ENCODE measurements around the gene DGKB.

DGKB gene

DNA sequence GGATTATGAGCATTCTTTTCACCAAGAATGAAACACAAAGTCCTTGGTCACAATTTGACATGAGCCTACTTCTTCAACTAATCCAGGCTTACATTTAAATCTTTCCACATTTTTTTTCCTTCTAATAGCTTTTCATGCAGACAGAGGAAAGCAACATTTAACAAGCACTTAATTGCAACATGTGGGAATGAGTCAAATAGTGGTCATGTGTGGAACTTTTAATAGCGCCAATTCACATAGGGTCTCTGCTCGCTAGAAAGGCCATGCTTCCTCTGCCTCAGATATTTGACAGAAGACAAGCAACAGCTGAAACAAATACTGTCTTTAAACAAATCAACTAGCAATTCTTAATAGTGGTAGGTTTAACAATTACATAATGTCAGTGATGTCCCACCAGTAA, 627.2 kb downstream of the DGKB start:
- TF ChIP-seq, protein P1, sequence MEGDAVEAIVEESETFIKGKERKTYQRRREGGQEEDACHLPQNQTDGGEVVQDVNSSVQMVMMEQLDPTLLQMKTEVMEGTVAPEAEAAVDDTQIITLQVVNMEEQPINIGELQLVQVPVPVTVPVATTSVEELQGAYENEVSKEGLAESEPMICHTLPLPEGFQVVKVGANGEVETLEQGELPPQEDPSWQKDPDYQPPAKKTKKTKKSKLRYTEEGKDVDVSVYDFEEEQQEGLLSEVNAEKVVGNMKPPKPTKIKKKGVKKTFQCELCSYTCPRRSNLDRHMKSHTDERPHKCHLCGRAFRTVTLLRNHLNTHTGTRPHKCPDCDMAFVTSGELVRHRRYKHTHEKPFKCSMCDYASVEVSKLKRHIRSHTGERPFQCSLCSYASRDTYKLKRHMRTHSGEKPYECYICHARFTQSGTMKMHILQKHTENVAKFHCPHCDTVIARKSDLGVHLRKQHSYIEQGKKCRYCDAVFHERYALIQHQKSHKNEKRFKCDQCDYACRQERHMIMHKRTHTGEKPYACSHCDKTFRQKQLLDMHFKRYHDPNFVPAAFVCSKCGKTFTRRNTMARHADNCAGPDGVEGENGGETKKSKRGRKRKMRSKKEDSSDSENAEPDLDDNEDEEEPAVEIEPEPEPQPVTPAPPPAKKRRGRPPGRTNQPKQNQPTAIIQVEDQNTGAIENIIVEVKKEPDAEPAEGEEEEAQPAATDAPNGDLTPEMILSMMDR (IDR thresholded peaks at IDR 0.05; ENCODE audit: low read depth, low read length, missing control alignments) = no peak
- H3K4me3 ChIP-seq (ENCODE audit: low read depth, low read length) = no peak overlapping the region
- in situ Hi-C loops (cut with HindIII; ENCODE audit: low sequenced_read_pairs) = no loop called here
- DNase-seq (ENCODE audit: low read depth) = no peak

DNA sequence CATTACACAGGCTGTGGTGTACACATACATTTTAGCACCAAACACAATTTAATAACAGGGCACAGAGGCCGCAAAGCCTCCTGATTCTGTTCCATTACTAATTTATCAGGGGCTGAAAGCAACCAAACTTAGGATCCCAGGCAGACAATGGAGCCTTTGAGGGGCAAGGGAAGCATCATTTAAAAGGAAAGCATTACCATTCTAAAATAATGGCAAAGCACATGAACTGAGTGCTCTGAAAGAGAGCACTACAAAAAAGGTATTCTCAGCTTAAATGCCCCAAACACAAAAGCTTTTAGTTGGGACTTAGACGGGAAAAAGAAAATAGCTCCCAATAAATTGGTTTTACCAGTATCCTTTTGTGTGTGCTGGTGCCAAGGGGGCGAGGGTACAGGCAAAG, 631.1 kb downstream of the DGKB start:
- no peak overlapping the region for H3K4me3 ChIP-seq (ENCODE audit: low read depth, low read length)
- DNase-seq (ENCODE audit: low read depth) = no peak
- in situ Hi-C loops (cut with HindIII; ENCODE audit: low sequenced_read_pairs) = no loop called here
- TF ChIP-seq, protein P1 (IDR thresholded peaks at IDR 0.05; ENCODE audit: low read depth, low read length, missing control alignments) = no peak

DNA sequence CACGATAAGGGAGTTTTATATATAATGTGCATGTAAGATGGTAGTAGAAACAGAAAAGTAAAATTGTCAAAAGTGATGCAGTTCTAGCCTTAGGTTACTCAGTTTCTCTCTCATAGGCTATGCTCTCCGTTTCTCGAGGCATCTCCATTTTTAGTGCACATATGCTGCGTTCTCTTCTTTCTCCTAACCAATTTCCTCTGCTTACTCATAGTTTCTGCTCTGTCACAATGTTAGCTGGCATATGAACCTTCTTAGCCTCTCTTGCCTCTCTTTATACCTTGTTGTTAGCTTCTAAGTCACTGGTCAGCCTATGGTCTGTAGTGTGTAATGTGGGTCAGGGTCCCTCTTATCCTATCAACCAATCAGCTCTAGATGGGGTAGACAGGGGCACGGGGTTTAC, 632.5 kb downstream of the DGKB start:
- no peak for DNase-seq (ENCODE audit: low read depth)
- in situ Hi-C loops (cut with HindIII; ENCODE audit: low sequenced_read_pairs) = no loop called here
- TF ChIP-seq, protein P1 (IDR thresholded peaks at IDR 0.05; ENCODE audit: low read depth, low read length, missing control alignments) = no peak
- no peak overlapping the region for H3K4me3 ChIP-seq (ENCODE audit: low read depth, low read length)

DNA sequence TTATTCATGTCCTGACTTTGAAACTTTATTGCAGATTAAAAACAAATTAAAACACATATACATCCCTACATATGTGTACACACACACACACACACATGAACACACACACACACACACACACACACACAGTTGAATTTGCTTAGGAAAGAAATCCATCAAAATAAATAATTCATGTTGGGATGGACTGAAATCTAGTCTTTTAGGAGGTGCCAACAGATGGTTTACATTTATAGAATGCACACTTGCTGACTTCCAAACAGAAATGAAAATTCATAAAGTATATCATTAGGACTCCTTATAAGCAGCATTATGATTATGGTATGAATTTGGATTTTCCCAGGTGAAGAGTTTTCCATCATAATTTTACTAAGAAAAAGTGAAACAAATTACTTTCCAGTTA, 642.5 kb downstream of the DGKB start:
- no peak overlapping the region for H3K4me3 ChIP-seq (ENCODE audit: low read depth, low read length)
- DNase-seq (ENCODE audit: low read depth) = no peak
- in situ Hi-C loops (cut with HindIII; ENCODE audit: low sequenced_read_pairs) = no loop called here
- TF ChIP-seq, protein P1 (IDR thresholded peaks at IDR 0.05; ENCODE audit: low read depth, low read length, missing control alignments) = no peak

DNA sequence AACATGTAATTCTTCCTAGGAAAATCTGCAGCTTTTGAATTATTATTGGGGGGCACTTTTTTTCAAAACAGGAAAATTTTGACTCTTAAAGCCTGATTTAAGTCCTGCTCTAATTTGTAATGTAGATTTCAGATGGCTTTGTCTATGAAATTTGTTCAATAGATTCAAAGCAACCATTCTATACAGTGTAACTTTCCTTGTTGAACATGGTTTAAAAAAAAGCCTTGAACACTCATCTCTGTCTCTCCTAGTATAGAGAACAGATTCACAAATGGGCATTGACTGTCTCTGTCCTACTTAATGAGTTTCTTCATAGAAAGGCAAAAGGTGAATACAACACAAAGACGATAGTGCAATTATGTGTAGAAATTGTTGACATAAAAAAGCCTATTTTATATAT, 643.7 kb downstream of the DGKB start:
- no peak for DNase-seq (ENCODE audit: low read depth)
- TF ChIP-seq, protein P1 (IDR thresholded peaks at IDR 0.05; ENCODE audit: low read depth, low read length, missing control alignments) = no peak
- H3K4me3 ChIP-seq (ENCODE audit: low read depth, low read length) = no peak overlapping the region
- in situ Hi-C loops (cut with HindIII; ENCODE audit: low sequenced_read_pairs) = no loop called here

DNA sequence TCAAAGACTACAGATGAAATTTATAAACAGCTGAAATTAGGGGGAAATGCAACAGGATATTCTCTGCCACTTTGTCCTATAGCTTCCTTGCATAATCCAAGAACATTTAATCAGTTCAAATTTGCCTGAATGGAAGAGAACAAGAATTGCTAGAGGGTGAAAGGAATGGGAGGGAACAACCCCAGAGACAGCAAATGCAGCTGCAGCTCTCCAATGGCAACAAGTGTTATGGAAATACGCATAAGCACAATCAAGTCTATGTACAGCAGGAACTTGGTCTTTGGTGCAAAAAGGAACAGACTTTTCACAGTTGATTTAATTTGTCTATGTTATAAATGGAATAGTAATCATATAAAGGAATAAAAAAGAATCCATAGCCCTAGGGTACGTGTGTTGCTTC, 644.1 kb downstream of the DGKB start:
- TF ChIP-seq, protein P1 (IDR thresholded peaks at IDR 0.05; ENCODE audit: low read depth, low read length, missing control alignments) = no peak
- in situ Hi-C loops (cut with HindIII; ENCODE audit: low sequenced_read_pairs) = no loop called here
- no peak overlapping the region for H3K4me3 ChIP-seq (ENCODE audit: low read depth, low read length)
- no peak for DNase-seq (ENCODE audit: low read depth)

DNA sequence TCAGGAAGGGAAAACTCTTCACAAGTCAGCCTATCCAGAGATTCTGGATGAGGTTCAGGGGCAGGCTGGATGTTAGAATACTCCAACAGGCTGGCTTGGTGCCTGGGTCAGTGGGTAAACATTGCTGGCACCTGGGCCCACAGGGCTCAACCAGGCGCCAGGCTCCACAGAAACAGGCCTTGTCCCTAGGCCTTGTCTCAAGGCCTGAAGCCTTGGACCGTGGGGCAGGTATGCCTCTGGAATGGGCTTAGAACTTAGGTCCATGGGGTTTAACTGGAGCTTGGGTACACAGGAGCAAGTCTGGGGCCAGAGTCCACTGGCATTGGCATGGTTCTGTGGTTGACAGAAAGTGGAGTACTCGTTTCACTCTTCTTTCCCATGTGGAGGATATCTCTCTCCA, 650.1 kb downstream of the DGKB start:
- TF ChIP-seq, protein P1 (IDR thresholded peaks at IDR 0.05; ENCODE audit: low read depth, low read length, missing control alignments) = no peak
- H3K4me3 ChIP-seq (ENCODE audit: low read depth, low read length) = no peak overlapping the region
- in situ Hi-C loops (cut with HindIII; ENCODE audit: low sequenced_read_pairs) = no loop called here
- DNase-seq (ENCODE audit: low read depth) = no peak
